ENCODE measurements around the gene HTR1A.

Gene HTR1A

GRCh38 chr5:63961598-63962161 lies 565 bp downstream of the HTR1A start:
- no peak for TF ChIP-seq ZFX (IDR thresholded peaks at IDR 0.05)
- TF ChIP-seq, protein P1, sequence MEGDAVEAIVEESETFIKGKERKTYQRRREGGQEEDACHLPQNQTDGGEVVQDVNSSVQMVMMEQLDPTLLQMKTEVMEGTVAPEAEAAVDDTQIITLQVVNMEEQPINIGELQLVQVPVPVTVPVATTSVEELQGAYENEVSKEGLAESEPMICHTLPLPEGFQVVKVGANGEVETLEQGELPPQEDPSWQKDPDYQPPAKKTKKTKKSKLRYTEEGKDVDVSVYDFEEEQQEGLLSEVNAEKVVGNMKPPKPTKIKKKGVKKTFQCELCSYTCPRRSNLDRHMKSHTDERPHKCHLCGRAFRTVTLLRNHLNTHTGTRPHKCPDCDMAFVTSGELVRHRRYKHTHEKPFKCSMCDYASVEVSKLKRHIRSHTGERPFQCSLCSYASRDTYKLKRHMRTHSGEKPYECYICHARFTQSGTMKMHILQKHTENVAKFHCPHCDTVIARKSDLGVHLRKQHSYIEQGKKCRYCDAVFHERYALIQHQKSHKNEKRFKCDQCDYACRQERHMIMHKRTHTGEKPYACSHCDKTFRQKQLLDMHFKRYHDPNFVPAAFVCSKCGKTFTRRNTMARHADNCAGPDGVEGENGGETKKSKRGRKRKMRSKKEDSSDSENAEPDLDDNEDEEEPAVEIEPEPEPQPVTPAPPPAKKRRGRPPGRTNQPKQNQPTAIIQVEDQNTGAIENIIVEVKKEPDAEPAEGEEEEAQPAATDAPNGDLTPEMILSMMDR (conservative IDR thresholded peaks at IDR 0.05), result no peak
- no peak overlapping the region for H3K27ac ChIP-seq

- no peak overlapping the region for H3K27ac ChIP-seq
- no peak for TF ChIP-seq ZFX (IDR thresholded peaks at IDR 0.05)
These were observed 1.1 kb downstream of the HTR1A start for GRCh38 chr5:63961125-63961597.

- H3K27ac ChIP-seq, result no peak overlapping the region
- TF ChIP-seq ZFX (IDR thresholded peaks at IDR 0.05), result no peak
- TF ChIP-seq, protein P1 (conservative IDR thresholded peaks at IDR 0.05), result no peak
These were observed 1.6 kb downstream of the HTR1A start for GRCh38 chr5:63960646-63961045.

- H3K27ac ChIP-seq, result no peak overlapping the region
- TF ChIP-seq, protein P1 (conservative IDR thresholded peaks at IDR 0.05), result peak; percentile 33
- no peak for TF ChIP-seq ZFX (IDR thresholded peaks at IDR 0.05)
These were observed 2.9 kb downstream of the HTR1A start for GRCh38 chr5:63959177-63959982.

- no peak overlapping the region for H3K27ac ChIP-seq
- no peak for TF ChIP-seq ZFX (IDR thresholded peaks at IDR 0.05)
- TF ChIP-seq, protein P1 (conservative IDR thresholded peaks at IDR 0.05), result no peak
These were observed 3.6 kb downstream of the HTR1A start for GRCh38 chr5:63958654-63959053.

DNA sequence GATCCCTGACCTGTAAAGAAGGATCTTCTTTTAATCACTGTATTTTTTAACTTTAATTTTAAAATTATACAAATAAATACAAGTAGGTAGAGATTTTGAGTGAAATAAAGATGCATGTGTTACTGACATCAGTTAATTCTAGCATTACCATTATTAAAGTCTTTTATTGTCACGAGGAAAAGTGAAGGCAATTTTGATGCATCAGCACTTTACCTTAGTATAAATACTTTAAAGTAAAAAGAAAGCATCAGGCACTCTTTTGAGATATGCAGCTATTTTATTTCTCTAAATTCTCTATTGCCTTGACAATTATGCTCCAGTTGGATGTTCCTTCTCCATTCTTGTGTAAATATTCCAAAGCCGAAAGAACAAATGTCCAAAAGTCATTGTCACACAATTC lies 4.6 kb downstream of the HTR1A start:
- no peak for TF ChIP-seq ZFX (IDR thresholded peaks at IDR 0.05)
- TF ChIP-seq, protein P1 (conservative IDR thresholded peaks at IDR 0.05), result no peak
- no peak overlapping the region for H3K27ac ChIP-seq

GRCh38 chr5:63953217-63953616 lies 9.0 kb downstream of the HTR1A start:
- no peak for TF ChIP-seq ZFX (IDR thresholded peaks at IDR 0.05)
- TF ChIP-seq, protein P1 (conservative IDR thresholded peaks at IDR 0.05), result no peak
- H3K27ac ChIP-seq, result no peak overlapping the region
